BE2C (cell line): Measurements from ENCODE around the gene SYT1.

Source experiments
- DNase-seq: peaks from one replicate; pipeline ENCODE4 v3.0.0-alpha.2; 2020
- H3K27me3 ChIP-seq: fragments of 250-450 bp; sonication (Bioruptor Pico); 2 replicates; pipeline ENCODE4 v1.5.1; 2020; ENCODE audit warnings: mild to moderate bottlenecking
- H3K36me3 ChIP-seq: fragments of 250-450 bp; sonication (Bioruptor Pico); 2 replicates; pipeline ENCODE4 v1.5.1; 2020; ENCODE audit warnings: mild to moderate bottlenecking
- H3K4me1 ChIP-seq: fragments of 250-450 bp; sonication (Bioruptor Pico); 2 replicates; pipeline ENCODE4 v1.5.1; 2020
- H3K4me3 ChIP-seq: 2 replicates; pipeline ENCODE4 v1.5.1; 2011; ENCODE audit warnings: low read depth, low read length
- H3K9me3 ChIP-seq: fragments of 250-450 bp; sonication (Bioruptor Pico); 2 replicates; pipeline ENCODE4 v1.5.1; 2020
- TF ChIP-seq, protein P1 (sequence below): IDR thresholded peaks from 2 replicates; pipeline ENCODE4 v1.5.1; 2012; ENCODE audit warnings: mild to moderate bottlenecking, low read depth, low read length

The SYT1 gene

DNA sequence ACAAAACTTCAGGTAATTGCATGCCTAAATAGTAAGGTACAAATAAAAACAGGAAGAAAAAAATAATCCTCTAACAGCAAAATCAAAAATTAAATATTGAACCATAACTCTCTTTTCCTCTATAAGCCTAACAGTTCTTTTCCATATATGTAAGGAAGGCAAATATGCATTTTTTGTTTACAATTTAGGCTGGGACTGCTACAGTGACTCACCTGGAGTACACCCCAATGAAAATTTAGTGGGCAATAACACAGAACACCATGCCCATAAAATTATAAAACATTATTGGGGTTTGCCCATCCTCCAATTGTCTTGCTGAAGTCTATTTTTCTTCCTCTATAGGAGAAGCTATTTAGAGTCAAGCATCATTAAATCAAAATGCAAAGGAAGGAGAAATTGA lies 549.2 kb downstream of the SYT1 start:
- H3K4me3 ChIP-seq: no peak overlapping the region
- TF ChIP-seq, protein P1, sequence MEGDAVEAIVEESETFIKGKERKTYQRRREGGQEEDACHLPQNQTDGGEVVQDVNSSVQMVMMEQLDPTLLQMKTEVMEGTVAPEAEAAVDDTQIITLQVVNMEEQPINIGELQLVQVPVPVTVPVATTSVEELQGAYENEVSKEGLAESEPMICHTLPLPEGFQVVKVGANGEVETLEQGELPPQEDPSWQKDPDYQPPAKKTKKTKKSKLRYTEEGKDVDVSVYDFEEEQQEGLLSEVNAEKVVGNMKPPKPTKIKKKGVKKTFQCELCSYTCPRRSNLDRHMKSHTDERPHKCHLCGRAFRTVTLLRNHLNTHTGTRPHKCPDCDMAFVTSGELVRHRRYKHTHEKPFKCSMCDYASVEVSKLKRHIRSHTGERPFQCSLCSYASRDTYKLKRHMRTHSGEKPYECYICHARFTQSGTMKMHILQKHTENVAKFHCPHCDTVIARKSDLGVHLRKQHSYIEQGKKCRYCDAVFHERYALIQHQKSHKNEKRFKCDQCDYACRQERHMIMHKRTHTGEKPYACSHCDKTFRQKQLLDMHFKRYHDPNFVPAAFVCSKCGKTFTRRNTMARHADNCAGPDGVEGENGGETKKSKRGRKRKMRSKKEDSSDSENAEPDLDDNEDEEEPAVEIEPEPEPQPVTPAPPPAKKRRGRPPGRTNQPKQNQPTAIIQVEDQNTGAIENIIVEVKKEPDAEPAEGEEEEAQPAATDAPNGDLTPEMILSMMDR: no peak
- H3K36me3 ChIP-seq: peaks cover 3% of the 10 kb centered on the region
- H3K9me3 ChIP-seq: no peaks in the 10 kb centered on the region
- DNase-seq: no peak
- peaks cover 6% of the 10 kb centered on the region; the same call in 1 of the 2 replicates for H3K4me1 ChIP-seq
- H3K27me3 ChIP-seq: no peaks in the 10 kb centered on the region

DNA sequence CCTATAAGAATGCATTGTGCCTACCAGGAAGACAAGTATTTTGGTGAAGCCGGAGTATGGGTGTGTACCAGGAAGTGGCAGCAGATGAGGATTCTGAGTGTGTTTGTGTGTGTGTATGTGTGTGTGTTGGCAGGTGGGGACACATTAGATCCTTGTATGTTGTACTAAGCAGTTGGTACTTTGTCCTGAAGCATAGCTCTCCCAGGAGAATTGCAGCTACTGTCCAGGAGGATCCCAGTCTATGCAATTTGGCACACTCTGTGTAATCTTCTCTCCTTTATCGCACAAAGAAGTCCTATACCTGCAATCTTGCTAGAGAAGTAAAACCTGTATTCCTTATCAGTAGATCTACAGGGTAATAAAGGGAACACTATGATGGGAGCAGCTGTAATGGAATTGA lies 549.7 kb downstream of the SYT1 start:
- Histone ChIP-seq H3K36me3 (peaks cover 3% of the 10 kb centered on the region), H3K9me3 (no peaks in the 10 kb centered on the region), H3K4me3 (no peak overlapping the region), H3K27me3 (no peaks in the 10 kb centered on the region), H3K4me1 (peaks cover 6% of the 10 kb centered on the region; the same call in 1 of the 2 replicates)
- TF ChIP-seq, protein P1: no peak
- DNase-seq: no peak

DNA sequence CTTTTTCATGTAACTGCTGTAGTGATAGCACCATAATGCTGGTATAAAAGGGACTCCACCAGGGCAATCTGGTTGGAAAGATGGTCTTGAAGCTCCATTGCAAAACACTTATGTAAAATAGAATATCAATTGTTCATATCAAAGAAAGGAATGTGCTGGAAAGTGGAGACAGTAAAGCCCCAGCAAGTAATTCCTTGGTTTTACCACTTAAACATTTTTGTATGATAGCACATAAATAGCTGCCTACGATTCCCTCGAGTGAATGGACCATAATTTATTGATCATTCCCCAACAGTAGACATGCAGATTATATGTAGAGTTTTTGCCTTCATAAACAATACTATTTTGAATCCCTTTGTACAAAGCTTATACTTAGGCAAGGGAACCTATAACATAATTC lies 550.7 kb downstream of the SYT1 start:
- TF ChIP-seq, protein P1: no peak
- H3K27me3 ChIP-seq: no peaks in the 10 kb centered on the region
- H3K4me1 ChIP-seq: peaks cover 6% of the 10 kb centered on the region; the same call in 1 of the 2 replicates
- H3K4me3 ChIP-seq: no peak overlapping the region
- no peak for DNase-seq
- H3K36me3 ChIP-seq: peaks cover 3% of the 10 kb centered on the region
- H3K9me3 ChIP-seq: no peaks in the 10 kb centered on the region

DNA sequence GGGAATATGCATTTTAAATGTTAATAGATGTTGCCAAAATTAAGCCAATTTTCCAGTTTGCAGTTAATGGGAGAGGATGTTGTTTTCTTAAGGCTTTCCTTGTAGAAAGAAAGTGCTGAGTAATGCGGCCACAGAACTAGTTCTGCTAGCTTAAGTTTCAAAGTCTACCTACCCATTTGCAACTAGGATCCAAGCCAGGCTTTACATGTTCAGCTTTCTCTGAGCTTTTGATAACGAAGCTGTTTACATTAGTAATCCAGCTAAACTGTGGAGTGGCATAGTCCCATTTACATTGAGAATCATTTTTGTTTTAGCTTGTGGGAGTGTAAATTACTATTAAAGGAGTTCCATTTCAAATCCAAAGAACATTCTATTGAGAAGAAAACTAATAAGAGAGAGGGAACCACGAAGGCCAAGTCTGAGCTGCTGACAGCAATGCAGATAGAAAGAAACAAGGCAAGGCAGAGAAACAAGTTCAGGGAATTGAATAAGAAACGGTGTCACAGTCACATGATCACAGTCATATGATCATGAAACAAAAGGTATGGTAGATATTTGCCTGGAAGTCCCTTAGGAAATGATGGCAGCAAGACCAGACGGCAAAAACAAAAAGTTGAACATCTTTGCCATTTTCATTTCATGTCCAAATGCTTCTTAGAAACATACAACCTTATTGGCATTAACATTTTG lies 551.3 kb downstream of the SYT1 start:
- TF ChIP-seq, protein P1: no peak
- H3K4me3 ChIP-seq: no peak overlapping the region

DNA sequence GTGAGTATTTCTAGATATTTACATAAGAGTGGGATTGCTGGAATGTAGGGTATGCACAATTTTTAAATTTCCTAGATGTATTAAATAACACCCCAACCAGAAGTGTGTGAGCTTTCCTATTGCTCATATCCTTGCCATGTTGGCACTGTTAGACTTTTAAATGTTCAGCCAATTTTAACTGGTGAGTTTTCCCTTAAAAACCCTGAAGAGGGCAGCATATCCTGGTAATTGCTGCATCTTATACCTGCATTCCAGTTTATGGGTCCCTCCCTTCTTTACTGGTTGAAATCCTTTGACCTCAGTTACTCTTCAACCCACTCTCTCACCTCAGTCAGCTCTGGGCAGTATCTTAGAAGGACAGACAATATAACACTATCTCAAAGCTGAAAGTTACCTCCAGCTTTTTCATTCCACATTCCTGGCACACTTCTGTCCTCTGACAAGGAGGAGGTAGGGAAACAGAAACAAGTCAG lies 555.6 kb downstream of the SYT1 start:
- no peak for DNase-seq
- H3K36me3 ChIP-seq: peaks cover 2% of the 10 kb centered on the region; the same call in 1 of the 2 replicates
- H3K4me3 ChIP-seq: no peak overlapping the region
- H3K4me1 ChIP-seq: peaks cover 25% of the 10 kb centered on the region
- TF ChIP-seq, protein P1: peak; percentile 54
- H3K9me3 ChIP-seq: no peaks in the 10 kb centered on the region
- H3K27me3 ChIP-seq: no peaks in the 10 kb centered on the region

More for the DNA sequence above, 551.3 kb downstream of the SYT1 start:
- no peak for DNase-seq
- Histone ChIP-seq H3K9me3 (no peaks in the 10 kb centered on the region), H3K4me1 (peaks cover 6% of the 10 kb centered on the region; the same call in 1 of the 2 replicates), H3K27me3 (no peaks in the 10 kb centered on the region), H3K36me3 (peaks cover 3% of the 10 kb centered on the region)

DNA sequence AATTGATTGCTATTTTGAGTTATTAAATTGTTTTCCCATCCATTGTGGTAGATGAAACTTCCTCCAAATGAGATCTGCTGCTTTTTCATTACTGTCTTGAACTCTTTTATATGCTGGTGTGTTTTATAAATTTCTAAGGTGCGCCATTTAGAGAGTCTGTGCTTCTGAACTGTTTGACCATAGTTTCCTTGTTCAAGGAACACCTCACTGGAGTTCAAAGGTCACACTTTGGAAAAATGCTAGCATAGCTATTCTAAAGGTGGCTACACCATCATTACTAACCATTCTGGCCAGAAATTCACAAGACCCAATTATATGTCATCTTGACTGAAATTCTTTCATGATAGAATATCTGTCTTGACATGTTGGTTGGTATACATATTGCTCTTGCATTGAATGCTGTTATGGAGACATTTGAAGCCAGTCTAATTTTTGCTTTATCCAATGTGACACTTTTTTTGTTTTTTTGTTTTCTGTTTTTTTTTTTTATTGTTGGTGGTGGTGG lies 556.7 kb downstream of the SYT1 start:
- no peak overlapping the region for H3K4me3 ChIP-seq
- peaks cover 27% of the 10 kb centered on the region for H3K4me1 ChIP-seq
- no peaks in the 10 kb centered on the region for H3K27me3 ChIP-seq
- no peaks in the 10 kb centered on the region for H3K9me3 ChIP-seq
- no peak for DNase-seq
- H3K36me3 ChIP-seq: peaks cover 2% of the 10 kb centered on the region; the same call in 1 of the 2 replicates
- TF ChIP-seq, protein P1: no peak
